ENCODE results near the gene IMPDH1.

GRCh38 chr7:128406314-128407232, 3.2 kb downstream of the IMPDH1 start:
- no peak for TF ChIP-seq CTCF (IDR thresholded peaks at IDR 0.05)
- no peak for TF ChIP-seq POLR2A (IDR thresholded peaks at IDR 0.05)
